DMS79 (cell line): ENCODE results near the gene APLP1.
A peak's percentile ranks its signal among the peaks of the same experiment; 100 is the strongest.
"Not testable (repeated sequence)": the region's sequence is repeated elsewhere in the genome, so short reads cannot be mapped to it uniquely, and the experiment has no call there.

Source experiments
- DNase-seq: peaks from one replicate; lab custom pipeline; 2025; lab: John Stamatoyannopoulos, UW

APLP1 gene

GRCh38 chr19:35882114-35882832 lies 13.9 kb downstream of the APLP1 start:
- DNase-seq: peak; percentile 31

GRCh38 chr19:35883882-35884281 lies 15.5 kb downstream of the APLP1 start:
- no peak for DNase-seq

- no peak for DNase-seq
Observed at GRCh38 chr19:35885225-35885738, 16.9 kb downstream of the APLP1 start.

- DNase-seq: no peak
Observed at GRCh38 chr19:35885904-35886303, 17.5 kb downstream of the APLP1 start.

GRCh38 chr19:35887197-35887596 lies 18.8 kb downstream of the APLP1 start:
- no peak for DNase-seq

GRCh38 chr19:35888398-35888797 lies 20.0 kb downstream of the APLP1 start:
- no peak for DNase-seq

- DNase-seq: no peak
Observed at GRCh38 chr19:35889370-35890112, 21.2 kb downstream of the APLP1 start.

GRCh38 chr19:35890113-35890650 lies 21.8 kb downstream of the APLP1 start:
- no peak for DNase-seq

- not testable (repeated sequence) for DNase-seq
Observed at GRCh38 chr19:35891819-35892218, 23.4 kb downstream of the APLP1 start.

GRCh38 chr19:35894342-35894741 lies 26.0 kb downstream of the APLP1 start:
- no peak for DNase-seq

- no peak for DNase-seq
Observed at GRCh38 chr19:35895911-35896642, 27.7 kb downstream of the APLP1 start.

GRCh38 chr19:35896643-35897040 lies 28.3 kb downstream of the APLP1 start:
- no peak for DNase-seq

- no peak for DNase-seq
Observed at GRCh38 chr19:35897706-35898451, 29.5 kb downstream of the APLP1 start.

GRCh38 chr19:35898499-35898809 lies 30.1 kb downstream of the APLP1 start:
- DNase-seq: no peak

- DNase-seq: peak; percentile 55
Observed at GRCh38 chr19:35899547-35900214, 31.3 kb downstream of the APLP1 start.

GRCh38 chr19:35901055-35901644 lies 32.8 kb downstream of the APLP1 start:
- DNase-seq: no peak

GRCh38 chr19:35901854-35902661 lies 33.7 kb downstream of the APLP1 start, which contains the start of gene HCST:
TSS of gene HCST (plus strand) at chr19:35902529. CDS start at chr19:35902594, 65 bp downstream.
- DNase-seq: no peak

GRCh38 chr19:35902870-35903475 lies 34.6 kb downstream of the APLP1 start:
- DNase-seq: no peak

- peak; percentile 23 for DNase-seq
Observed at GRCh38 chr19:35903550-35904179, 35.3 kb downstream of the APLP1 start.
